ENCODE measurements around the gene CTSS.
"Not testable (repeated sequence)": the region's sequence is repeated elsewhere in the genome, so short reads cannot be mapped to it uniquely, and the experiment has no call there.

Gene CTSS

DNA sequence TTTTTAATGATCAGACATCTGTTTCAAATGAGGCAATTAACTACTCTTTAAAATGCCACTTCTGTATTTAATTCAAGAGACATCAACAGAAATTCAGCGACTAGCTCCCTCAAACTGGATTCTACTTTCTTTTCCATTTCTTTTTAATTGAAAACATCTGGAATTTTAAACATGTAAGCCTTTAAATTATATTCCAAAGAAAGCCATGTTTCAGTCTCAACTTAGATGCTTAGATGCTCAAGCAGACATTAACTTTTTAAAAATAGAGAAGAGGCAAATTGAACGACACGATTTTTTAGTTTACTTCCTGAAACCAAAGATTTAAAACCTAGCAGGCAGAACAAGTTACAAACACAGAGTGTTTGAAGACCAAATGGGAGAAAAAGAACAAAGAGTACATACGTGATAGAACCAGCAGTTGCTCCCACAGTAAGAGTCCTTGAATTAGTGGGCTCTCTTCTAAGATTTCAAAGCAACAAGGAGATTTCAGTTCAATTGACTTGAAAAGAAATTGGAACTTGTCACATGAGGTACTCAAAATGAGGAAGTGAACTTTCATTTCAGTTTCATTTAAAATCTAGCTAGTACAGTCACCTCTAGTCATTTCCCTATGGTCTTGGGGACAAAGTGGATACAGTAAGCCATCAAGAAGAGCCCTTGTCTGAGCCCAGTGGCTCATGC is at the start of gene CTSS:
Gene CTSS, minus strand, starts transcription at position 483 of the 681 bp plus-strand sequence. CDS start 1,015 bp downstream, outside the sequence.
- DNase-seq, result no peak

DNA sequence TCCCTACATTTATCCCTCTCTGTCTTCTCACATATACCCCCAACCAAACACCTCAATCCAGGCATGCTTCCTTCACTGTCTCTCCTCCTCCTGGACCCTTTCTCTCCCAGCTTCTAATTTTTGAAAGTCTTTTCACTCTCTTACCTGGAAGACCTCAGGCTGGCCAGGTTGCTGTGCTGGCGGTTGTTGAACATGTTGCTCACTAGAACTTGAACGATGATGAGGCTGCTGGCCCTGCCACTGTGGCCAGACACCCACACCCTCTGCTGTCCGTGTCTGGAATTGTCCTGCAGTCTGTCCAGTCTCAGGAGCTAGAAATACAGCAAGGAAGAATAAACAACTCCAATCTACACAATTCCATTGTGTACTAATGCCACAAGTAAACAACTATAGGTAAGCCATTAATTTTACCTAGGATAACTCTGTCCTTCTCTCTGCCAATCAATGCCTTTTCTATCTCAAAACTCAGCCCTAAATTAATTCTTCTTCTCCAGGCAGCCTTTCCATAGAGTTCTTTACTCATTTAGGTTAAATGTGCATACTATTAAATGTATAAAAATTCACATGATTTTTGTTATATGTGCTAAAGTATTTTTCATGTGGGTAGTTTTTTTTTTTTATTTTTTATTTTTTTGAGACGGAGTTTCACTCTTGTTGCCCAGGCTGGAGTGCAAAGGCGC is 47.6 kb upstream of the CTSS start:
- peak; percentile 1 for DNase-seq

DNA sequence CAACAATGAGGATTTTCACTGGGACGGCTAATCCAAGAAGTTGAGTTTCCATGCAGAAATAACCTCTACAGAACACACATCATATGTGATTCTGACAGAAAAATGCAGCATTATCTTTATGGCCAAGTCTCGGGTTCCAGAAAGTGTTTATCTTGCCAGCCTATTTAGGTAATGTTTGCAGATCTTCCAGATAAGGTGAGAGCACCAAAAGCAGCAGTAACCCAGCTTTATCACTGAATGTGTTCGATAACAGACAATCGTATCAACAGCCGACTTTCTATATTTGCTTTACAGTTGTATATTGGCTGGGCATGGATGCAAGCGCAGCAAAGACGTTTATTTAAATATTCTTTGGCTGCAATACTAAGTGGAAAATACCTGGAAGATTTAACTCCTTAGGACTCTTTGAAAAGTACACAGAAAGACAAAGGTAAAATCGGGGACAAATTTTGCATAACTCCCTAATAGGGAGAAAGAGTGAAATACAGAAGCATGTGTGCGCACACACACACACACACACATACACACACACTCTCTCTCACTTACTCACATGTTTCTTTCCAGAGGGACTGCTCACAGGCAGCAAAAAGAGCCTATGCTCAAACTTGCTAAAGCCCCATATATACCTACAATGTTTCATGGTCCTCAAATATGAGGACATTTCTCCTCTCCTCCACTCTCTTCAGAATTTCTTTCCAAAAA is 45.5 kb upstream of the CTSS start:
- no peak for DNase-seq

DNA sequence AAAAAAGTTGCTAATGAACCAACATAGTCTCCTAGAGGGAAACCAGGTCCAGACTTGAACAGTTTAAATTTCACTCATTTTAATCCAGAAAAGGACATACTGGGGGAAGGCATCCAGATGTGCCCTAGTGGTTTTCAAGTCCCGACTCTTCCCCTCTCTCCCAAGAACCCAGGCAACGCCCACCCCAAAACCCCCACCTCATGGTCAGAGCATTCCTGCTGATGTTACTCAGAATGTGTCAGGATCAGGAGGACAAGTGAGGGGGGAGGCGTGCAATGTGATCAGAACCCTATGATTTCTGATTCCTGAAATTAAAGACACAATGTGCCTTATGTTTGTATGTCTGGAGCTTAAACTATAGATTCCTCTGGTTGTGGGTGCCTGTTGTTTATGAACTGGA is 44.1 kb upstream of the CTSS start:
- DNase-seq, result no peak

- no peak for DNase-seq
These were observed 43.3 kb upstream of the CTSS start for GRCh38 chr1:150808846-150809245.

DNA sequence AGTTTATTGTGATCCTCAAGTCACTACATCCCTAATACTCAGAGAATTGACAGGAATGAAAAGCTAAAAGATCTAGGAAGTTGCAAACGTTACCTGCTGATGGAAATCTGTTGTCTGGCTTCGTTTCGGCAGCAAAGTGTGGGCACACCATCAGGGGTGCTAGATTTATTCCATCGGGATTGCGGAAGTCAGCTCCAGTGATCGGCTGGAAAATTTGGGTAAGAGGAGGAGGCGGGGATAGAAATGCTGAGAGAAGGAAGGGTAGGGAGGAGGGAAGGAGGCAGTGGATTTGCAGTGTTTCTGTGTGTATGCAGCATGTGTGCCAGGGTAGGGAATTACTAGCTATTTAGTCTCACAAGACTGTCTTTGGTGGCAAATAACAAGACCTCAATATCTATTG is 42.5 kb upstream of the CTSS start, which contains the start of gene CTSK:
Gene CTSK, minus strand, starts transcription at position 140 of the 400 bp plus-strand sequence. CDS start 1,455 bp downstream, outside the sequence.
- no peak for DNase-seq

GRCh38 chr1:150807249-150808023 is 41.9 kb upstream of the CTSS start:
- DNase-seq, result no peak

DNA sequence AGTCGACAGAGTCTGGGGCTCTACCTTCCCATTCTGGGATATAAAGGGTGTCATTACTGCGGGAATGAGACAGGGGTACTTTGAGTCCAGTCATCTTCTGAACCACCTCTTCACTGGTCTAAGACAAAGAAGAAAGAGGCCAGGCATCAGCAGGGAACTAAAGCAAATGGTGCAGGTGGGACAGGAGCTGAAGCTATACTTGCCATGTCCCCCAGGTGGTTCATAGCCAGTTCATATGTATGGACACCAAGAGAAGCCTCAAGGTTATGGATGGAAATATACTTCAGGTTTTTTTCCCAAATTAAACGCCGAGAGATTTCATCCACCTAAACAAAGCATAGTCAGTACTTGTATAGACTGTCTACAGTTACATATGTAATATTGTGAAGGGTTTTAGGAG is 40.3 kb upstream of the CTSS start:
- DNase-seq, result no peak

- DNase-seq, result no peak
These were observed 39.1 kb upstream of the CTSS start for GRCh38 chr1:150804671-150805070.

DNA sequence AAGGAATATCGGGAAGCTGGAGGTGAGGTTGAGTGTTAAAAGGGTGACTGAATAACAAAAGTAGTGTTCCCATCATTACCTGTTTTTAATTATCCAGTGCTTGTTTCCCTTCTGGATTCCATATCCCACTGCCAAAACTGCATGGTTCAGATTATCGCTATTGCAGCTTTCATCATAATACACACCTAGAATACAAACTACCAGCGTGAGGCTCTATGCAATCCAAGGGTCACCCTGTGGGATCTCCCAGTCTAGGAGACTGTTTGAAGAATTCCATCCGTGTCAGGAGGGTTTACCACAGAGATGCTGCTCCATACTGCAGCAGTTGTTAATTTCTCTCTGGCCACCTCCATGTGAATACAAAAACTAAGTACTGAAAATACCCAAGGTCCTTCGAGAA is 33.5 kb upstream of the CTSS start:
- no peak for DNase-seq

DNA sequence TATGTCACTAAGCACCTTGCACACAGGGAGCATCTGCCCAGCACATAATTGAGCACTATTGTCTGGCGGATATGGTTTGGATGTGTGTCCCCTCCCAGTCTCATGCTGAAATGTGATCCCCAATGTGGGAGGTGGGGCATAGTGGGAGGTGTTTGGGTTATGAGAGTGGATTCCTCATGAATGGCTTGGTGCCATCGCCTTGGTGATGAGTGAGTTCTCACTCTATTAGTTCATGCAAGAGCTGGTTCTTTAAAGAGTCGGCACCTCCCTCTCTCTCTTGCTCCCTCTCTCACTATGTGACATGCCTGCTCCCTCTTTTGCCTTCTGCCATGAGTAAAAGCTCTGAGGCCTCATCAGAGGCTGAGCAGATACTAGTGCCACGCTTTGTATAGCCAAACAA is 32.9 kb upstream of the CTSS start:
- no peak for DNase-seq

DNA sequence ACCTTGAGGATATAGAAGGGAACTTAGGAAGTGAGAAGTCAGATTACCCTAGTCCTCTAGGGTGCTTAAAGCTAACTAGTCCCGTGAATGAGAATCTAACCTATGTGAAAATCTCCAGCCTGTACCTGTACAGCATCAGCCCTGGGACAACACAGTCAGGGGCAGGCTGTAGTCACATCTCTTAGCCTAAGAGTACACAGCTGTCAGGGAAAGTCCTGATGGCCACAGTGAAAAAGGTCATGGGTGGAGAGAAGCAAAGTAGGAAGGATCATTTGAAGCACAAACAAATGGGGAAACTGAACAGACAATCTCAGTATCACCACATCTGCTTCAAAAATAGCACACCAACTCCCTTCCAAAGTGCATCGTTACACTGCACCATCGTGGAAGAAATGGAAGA is 30.8 kb upstream of the CTSS start:
- DNase-seq, result no peak

DNA sequence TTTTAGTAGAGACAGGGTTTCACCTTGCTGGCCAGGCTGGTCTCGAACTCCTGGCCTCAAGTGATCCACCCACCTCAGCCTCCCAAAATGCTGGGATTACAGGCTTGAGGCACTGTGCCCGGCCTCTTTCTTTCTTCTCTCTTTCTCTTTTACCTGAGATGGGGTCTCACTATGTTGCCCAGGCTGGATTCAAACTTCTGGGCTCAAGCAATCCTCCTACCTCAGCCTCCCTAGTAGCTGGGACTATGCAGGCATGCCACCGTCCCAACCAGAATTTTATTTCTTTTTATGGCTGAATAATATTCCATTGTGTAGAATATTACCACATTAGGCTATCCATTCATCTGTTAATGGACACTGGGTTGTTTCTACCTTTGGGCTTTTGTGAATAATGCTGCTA is 28.2 kb upstream of the CTSS start:
- not testable (repeated sequence) for DNase-seq

- DNase-seq, result no peak
These were observed 27.6 kb upstream of the CTSS start for GRCh38 chr1:150793221-150793620.

- DNase-seq, result no peak
These were observed 26.0 kb upstream of the CTSS start for GRCh38 chr1:150791585-150791984.

DNA sequence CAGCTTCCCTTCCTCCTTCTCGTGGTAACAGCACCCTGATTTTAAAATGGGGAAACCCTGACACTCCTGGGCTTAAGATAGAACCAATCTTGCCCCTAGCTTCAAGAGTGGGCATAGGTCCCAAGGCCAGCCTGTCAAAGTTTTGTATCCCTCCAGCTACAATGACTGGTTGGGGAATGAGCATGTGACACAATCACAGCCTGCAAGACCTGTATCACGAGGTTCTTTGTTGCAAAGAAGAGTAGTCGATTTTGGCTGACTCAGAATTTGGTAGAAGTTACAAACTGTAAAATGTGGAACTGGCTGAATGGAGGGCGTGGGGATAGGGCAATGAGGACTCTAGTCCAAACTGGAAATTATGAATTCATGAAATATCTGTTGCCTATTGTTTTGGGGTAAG is 23.8 kb upstream of the CTSS start:
- no peak for DNase-seq

DNA sequence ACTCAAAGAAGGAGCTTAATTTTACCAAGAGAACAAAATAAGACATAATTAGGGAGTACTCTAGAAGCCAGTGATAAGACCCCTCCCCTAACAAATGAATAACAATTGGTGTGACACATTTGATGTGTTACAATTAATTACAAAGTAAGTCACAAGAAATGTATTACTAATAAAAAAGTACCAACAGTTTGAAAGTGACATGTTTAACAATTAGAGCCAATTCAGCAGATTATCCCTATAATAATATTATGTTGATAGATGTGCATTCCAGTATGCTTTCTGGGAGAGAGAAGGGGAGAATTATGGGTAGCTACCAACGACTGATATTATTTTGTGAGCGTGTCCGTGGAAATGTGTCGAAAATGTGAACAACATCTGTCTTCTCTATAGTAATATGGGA is 23.4 kb upstream of the CTSS start:
- DNase-seq, result no peak

GRCh38 chr1:150787455-150787854 is 21.9 kb upstream of the CTSS start:
- no peak for DNase-seq

DNA sequence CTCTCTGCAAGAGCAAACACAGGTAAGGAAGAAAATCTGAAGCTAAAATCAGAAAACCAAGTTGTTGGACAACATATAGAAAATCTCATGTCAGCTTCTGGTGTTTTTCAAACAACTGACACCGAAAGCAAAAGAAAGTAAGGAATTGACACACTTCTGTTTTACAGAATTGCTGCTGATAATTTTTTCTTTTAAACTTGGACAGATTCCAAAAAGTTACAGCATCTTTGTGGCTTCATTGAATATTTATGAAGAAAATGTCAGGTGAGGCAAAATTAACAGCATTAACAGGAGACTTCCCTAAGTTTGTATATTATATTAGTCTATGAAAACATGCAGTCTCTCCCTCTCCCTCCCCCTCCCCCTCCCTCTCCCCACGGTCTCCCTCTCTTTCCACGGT is 14.9 kb upstream of the CTSS start:
- no peak for DNase-seq

- DNase-seq, result no peak
These were observed 12.8 kb upstream of the CTSS start for GRCh38 chr1:150778409-150778808.

DNA sequence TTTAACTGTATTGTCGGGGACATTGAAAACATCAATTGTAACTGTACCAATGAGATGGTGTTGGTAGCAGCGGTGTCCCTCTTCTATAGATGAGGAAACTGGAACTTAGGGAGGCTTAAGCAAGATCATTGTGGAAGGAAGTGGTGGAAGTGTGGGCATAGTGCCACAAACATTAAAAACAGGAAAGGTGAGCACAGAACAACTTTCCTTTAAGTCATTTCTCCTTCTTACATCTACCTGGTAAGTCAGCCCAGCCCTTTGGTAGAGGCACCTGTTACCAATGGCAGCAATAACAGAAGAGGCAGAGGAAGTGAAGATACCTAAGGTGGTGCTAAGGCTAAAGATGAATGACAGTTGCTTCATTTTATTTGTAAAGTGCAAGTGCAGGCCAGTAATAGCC is 12.0 kb upstream of the CTSS start:
- no peak for DNase-seq

GRCh38 chr1:150775931-150776505 is 10.4 kb upstream of the CTSS start:
- DNase-seq, result not testable (repeated sequence)

- DNase-seq, result no peak
These were observed 9.7 kb upstream of the CTSS start for GRCh38 chr1:150775276-150775675.
